ENCODE data around the gene LMO3.

LMO3 gene

DNA sequence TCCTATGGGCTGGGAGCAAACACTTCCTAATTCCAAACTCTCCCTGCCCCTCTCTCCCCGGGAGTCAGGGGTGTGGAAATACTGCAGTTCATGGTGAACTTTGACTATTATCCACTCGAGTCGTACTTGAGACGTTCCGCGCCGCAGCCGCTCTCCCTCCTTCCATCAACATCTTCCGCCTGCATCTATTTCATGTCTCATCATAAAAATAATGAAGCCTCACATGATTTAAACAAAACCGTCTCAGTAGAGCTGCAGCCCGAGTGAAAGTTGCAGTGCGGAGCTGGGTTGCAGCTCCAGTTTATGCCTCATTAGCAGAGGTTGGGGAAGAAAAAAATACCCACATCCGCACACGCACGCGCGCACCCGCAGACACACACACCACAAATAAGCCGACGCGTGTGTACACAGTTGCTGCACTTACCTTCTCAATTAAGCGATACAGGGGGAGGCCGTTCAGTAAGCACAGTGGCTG, 283 bp downstream of the LMO3 start:
- Histone ChIP-seq H3K27me3 (ENCODE audit: control insufficient read depth in 3 of 3, insufficient read depth in 3 of 3, low read depth in 1 of 3, low read length in 3 of 3) (peaks cover 0 to 58% (median 14%) of the 10 kb centered on the region in 3 experiments), H3K4me1 (ENCODE audit: control insufficient read depth in 2 of 2, insufficient read depth in 1 of 2, low read depth in 1 of 2, low read length in 2 of 2) (peaks cover 20 to 21% of the 10 kb centered on the region in 2 donors)
- no peak for DNase-seq (ENCODE audit: low spot score)

DNA sequence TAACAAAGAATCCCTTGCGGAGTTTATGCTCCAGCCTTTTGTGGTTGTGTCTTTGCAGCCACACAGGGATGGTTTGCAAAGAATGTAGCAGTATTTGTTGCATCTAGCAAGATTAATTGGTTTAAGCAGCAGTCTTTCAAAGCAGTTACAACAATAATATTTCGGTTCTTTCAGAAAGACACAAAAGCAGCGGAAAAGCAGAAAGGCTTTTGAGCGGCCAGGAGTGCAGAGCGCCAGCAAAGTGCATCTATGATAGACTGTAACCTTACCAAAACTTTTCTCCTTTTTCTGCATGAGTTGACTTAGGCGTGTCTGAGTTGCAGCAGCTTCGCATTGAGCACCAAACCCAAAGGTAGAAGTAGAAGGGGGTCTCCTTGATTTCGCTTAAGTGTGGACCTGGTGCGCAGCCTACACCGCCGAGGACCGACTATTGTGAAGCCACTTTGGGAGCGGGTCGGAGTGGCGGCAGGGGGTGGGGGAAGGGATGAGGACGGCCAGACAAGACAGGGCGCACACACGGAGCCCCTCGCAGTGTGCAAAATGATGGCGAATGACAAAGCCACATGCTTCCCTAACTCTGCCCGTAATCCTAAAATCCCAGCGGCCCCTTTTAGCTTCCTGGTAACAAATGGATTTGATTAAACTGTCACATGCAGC, 1.2 kb downstream of the LMO3 start:
- Histone ChIP-seq H2BK15ac (ENCODE audit: low read length) (no peak overlapping the region), H2AFZ (ENCODE audit: low read length) (peak overlapping the region; percentile 84), H2BK120ac (ENCODE audit: low read depth, low read length) (no peak overlapping the region), H3K27me3 (ENCODE audit: control insufficient read depth in 3 of 3, insufficient read depth in 3 of 3, low read depth in 1 of 3, low read length in 3 of 3) (peaks cover 0 to 51% (median 14%) of the 10 kb centered on the region in 3 experiments), H2BK5ac (ENCODE audit: low read length) (peak overlapping the region; percentile 46), H3K14ac (ENCODE audit: low read length) (no peak overlapping the region), H3K9me3 (replicated peaks in 1 of 2; ENCODE audit: control insufficient read depth in 2 of 2, insufficient read depth in 1 of 2, low read depth in 1 of 2, low read length in 2 of 2) (no peaks in the 10 kb centered on the region), H2BK12ac (ENCODE audit: low read length) (no peak overlapping the region), H3K79me1 (ENCODE audit: low read depth, low read length) (no peaks in the 10 kb centered on the region), H3K4me1 (ENCODE audit: control insufficient read depth in 2 of 2, insufficient read depth in 1 of 2, low read depth in 1 of 2, low read length in 2 of 2) (peaks cover 16 to 21% of the 10 kb centered on the region in 2 donors), H3K27ac (replicated peaks; ENCODE audit: low read length) (peak overlapping the region; percentile 91), H3K9ac (ENCODE audit: low read depth, low read length, poor library complexity) (peak overlapping the region; percentile 66), H4K91ac (ENCODE audit: low read depth, low read length, poor library complexity) (no peak overlapping the region), H3K4me2 (ENCODE audit: insufficient read depth, low read length, poor library complexity, severe bottlenecking) (peak overlapping the region; percentile 41), H3K23ac (ENCODE audit: low read depth, low read length, poor library complexity) (no peak overlapping the region), H3K18ac (ENCODE audit: low read length) (peak overlapping the region; percentile 89), H3K4ac (ENCODE audit: low read length) (no peak overlapping the region), H3K36me3 (replicated peaks in 1 of 2; ENCODE audit: control insufficient read depth in 2 of 2, insufficient read depth in 2 of 2, low read length in 2 of 2) (no peaks in the 10 kb centered on the region), H4K8ac (ENCODE audit: low read depth, low read length) (no peak overlapping the region), H3K4me3 (ENCODE audit: low read length in 2 of 2) (peak overlapping the region; percentile 51 to 84), H2AK5ac (ENCODE audit: low read depth, low read length) (no peak overlapping the region)
- WGBS, 2 donors (ENCODE audit: extremely low coverage in 2 of 2, insufficient read length in 2 of 2, insufficient replicate concordance in 1 of 2), result no CpG with 5 or more reads among the region's 22 CpGs
- DNase-seq (ENCODE audit: low spot score), result no peak

More for the DNA sequence above, 283 bp downstream of the LMO3 start:
- Histone ChIP-seq H2BK5ac (ENCODE audit: low read length) (peak overlapping the region; percentile 42), H3K36me3 (replicated peaks in 1 of 2; ENCODE audit: control insufficient read depth in 2 of 2, insufficient read depth in 2 of 2, low read length in 2 of 2) (no peaks in the 10 kb centered on the region), H3K4me3 (ENCODE audit: low read length in 2 of 2) (peak overlapping the region; percentile 51 to 87), H2AFZ (ENCODE audit: low read length) (peak overlapping the region; percentile 92), H3K79me1 (ENCODE audit: low read depth, low read length) (no peaks in the 10 kb centered on the region), H3K9me3 (replicated peaks in 1 of 2; ENCODE audit: control insufficient read depth in 2 of 2, insufficient read depth in 1 of 2, low read depth in 1 of 2, low read length in 2 of 2) (no peaks in the 10 kb centered on the region), H2BK120ac (ENCODE audit: low read depth, low read length) (no peak overlapping the region), H3K14ac (ENCODE audit: low read length) (peak overlapping the region; percentile 92), H3K9ac (ENCODE audit: low read depth, low read length, poor library complexity) (peak overlapping the region; percentile 84), H3K23ac (ENCODE audit: low read depth, low read length, poor library complexity) (no peak overlapping the region), H3K4ac (ENCODE audit: low read length) (no peak overlapping the region), H3K4me2 (ENCODE audit: insufficient read depth, low read length, poor library complexity, severe bottlenecking) (peak overlapping the region; percentile 83), H2BK15ac (ENCODE audit: low read length) (no peak overlapping the region), H3K18ac (ENCODE audit: low read length) (peak overlapping the region; percentile 89), H4K8ac (ENCODE audit: low read depth, low read length) (no peak overlapping the region), H4K91ac (ENCODE audit: low read depth, low read length, poor library complexity) (no peak overlapping the region), H2BK12ac (ENCODE audit: low read length) (no peak overlapping the region), H2AK5ac (ENCODE audit: low read depth, low read length) (no peak overlapping the region), H3K27ac (replicated peaks; ENCODE audit: low read length) (peak overlapping the region; percentile 91)
- no CpG with 5 or more reads among the region's 23 CpGs for WGBS, 2 donors (ENCODE audit: extremely low coverage in 2 of 2, insufficient read length in 2 of 2, insufficient replicate concordance in 1 of 2)

DNA sequence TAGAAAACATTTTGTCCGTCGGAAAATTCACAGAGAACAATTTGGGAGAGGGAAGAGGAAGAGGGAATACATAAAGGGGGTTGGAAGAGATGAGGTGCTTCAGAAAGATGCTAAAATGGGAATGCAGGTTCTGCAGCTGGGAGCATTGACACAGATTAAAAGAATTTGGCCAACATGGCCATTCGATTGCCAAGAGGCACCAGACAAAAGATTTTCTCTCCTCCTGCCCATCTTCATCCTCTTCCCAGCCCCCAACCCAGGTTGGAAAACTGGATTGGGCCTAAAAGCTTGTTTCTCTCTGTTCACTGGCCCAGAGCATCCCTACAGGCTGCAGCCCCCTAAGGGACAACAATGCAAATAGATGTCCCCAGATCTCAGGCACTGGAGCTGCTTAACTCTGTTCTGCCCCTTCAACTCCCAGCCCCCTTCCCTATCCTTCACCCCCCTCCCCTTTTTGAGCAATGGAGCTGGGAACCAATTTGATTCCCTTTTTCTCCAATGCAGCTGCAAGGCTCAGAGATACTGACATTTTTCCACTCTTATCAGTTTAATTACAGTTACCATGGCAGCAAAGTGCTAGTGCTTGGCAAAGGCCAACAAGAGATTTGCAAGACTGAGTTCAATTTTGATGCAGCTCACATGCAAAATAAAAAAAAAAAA, 1.9 kb downstream of the LMO3 start:
- peak overlapping the region; percentile 84 for H2AFZ ChIP-seq (ENCODE audit: low read length)
- DNase-seq (ENCODE audit: low spot score), result peak; percentile 72
- no peak overlapping the region for H4K91ac ChIP-seq (ENCODE audit: low read depth, low read length, poor library complexity)
- H2BK5ac ChIP-seq (ENCODE audit: low read length), result peak overlapping the region; percentile 46
- no CpG with 5 or more reads among the region's 3 CpGs for WGBS, 2 donors (ENCODE audit: extremely low coverage in 2 of 2, insufficient read length in 2 of 2, insufficient replicate concordance in 1 of 2)
- peaks cover 0 to 44% (median 10%) of the 10 kb centered on the region in 3 experiments for H3K27me3 ChIP-seq (ENCODE audit: control insufficient read depth in 3 of 3, insufficient read depth in 3 of 3, low read depth in 1 of 3, low read length in 3 of 3)
- H3K9ac ChIP-seq (ENCODE audit: low read depth, low read length, poor library complexity), result no peak overlapping the region
- no peaks in the 10 kb centered on the region for H3K9me3 ChIP-seq (replicated peaks in 1 of 2; ENCODE audit: control insufficient read depth in 2 of 2, insufficient read depth in 1 of 2, low read depth in 1 of 2, low read length in 2 of 2)
- H3K4me1 ChIP-seq (ENCODE audit: control insufficient read depth in 2 of 2, insufficient read depth in 1 of 2, low read depth in 1 of 2, low read length in 2 of 2), result peaks cover 12 to 21% of the 10 kb centered on the region in 2 donors
- peak overlapping the region; percentile 51 to 84 for H3K4me3 ChIP-seq (ENCODE audit: low read length in 2 of 2)
- no peak overlapping the region for H2BK15ac ChIP-seq (ENCODE audit: low read length)
- no peak overlapping the region for H2BK120ac ChIP-seq (ENCODE audit: low read depth, low read length)
- peak overlapping the region; percentile 91 for H3K27ac ChIP-seq (replicated peaks; ENCODE audit: low read length)
- no peak overlapping the region for H4K8ac ChIP-seq (ENCODE audit: low read depth, low read length)
- no peak overlapping the region for H3K4ac ChIP-seq (ENCODE audit: low read length)
- no peaks in the 10 kb centered on the region for H3K36me3 ChIP-seq (replicated peaks in 1 of 2; ENCODE audit: control insufficient read depth in 2 of 2, insufficient read depth in 2 of 2, low read length in 2 of 2)
- H2BK12ac ChIP-seq (ENCODE audit: low read length), result no peak overlapping the region
- H3K18ac ChIP-seq (ENCODE audit: low read length), result no peak overlapping the region
- H3K4me2 ChIP-seq (ENCODE audit: insufficient read depth, low read length, poor library complexity, severe bottlenecking), result peak overlapping the region; percentile 41
- H2AK5ac ChIP-seq (ENCODE audit: low read depth, low read length), result no peak overlapping the region
- no peaks in the 10 kb centered on the region for H3K79me1 ChIP-seq (ENCODE audit: low read depth, low read length)
- no peak overlapping the region for H3K23ac ChIP-seq (ENCODE audit: low read depth, low read length, poor library complexity)
- H3K14ac ChIP-seq (ENCODE audit: low read length), result no peak overlapping the region

DNA sequence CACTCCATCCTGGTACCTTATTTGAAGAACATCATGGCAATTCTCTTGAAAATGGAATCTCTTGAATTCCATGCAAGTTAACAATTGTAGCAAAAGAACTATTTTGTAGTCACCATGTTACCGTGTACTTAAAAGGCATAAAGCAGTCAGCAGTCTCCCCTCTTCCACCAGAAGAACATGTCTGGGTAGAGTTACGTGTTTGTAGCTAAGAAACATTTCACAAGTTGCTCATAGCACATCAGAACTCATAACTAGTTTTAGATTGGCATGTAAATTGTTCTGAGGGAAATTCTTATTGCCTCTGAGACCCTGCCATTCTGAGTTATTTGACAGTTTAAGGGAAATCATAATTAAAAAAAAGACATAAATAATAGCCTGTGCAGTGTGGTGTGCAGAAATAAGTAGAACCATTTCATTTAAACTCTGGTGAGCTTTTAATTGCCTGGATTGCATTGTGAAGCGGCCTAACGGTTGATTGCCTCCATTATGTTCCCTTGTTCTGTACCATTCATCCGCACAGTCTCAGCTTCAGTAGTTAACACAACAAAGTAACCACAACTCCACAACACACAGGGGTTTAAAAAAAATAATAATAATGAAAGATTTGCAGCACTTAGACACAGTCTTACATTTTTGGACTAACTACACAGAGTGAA, 2.6 kb downstream of the LMO3 start:
- peak overlapping the region; percentile 91 for H3K27ac ChIP-seq (replicated peaks; ENCODE audit: low read length)
- no peak overlapping the region for H2BK12ac ChIP-seq (ENCODE audit: low read length)
- H3K4me1 ChIP-seq (ENCODE audit: control insufficient read depth in 2 of 2, insufficient read depth in 1 of 2, low read depth in 1 of 2, low read length in 2 of 2), result peaks cover 11 to 21% of the 10 kb centered on the region in 2 donors
- no peak overlapping the region for H3K18ac ChIP-seq (ENCODE audit: low read length)
- peak overlapping the region; percentile 41 for H3K4me2 ChIP-seq (ENCODE audit: insufficient read depth, low read length, poor library complexity, severe bottlenecking)
- no peak overlapping the region for H2BK120ac ChIP-seq (ENCODE audit: low read depth, low read length)
- H3K4me3 ChIP-seq (ENCODE audit: low read length in 2 of 2), result no peak overlapping the region
- H2AFZ ChIP-seq (ENCODE audit: low read length), result no peak overlapping the region
- no peak overlapping the region for H4K8ac ChIP-seq (ENCODE audit: low read depth, low read length)
- H3K4ac ChIP-seq (ENCODE audit: low read length), result no peak overlapping the region
- no peak overlapping the region for H3K14ac ChIP-seq (ENCODE audit: low read length)
- no peaks in the 10 kb centered on the region for H3K9me3 ChIP-seq (replicated peaks in 1 of 2; ENCODE audit: control insufficient read depth in 2 of 2, insufficient read depth in 1 of 2, low read depth in 1 of 2, low read length in 2 of 2)
- no CpG with 5 or more reads among the region's 5 CpGs for WGBS, 2 donors (ENCODE audit: extremely low coverage in 2 of 2, insufficient read length in 2 of 2, insufficient replicate concordance in 1 of 2)
- no peak overlapping the region for H2AK5ac ChIP-seq (ENCODE audit: low read depth, low read length)
- H3K79me1 ChIP-seq (ENCODE audit: low read depth, low read length), result no peaks in the 10 kb centered on the region
- no peaks in the 10 kb centered on the region for H3K36me3 ChIP-seq (replicated peaks in 1 of 2; ENCODE audit: control insufficient read depth in 2 of 2, insufficient read depth in 2 of 2, low read length in 2 of 2)
- H4K91ac ChIP-seq (ENCODE audit: low read depth, low read length, poor library complexity), result no peak overlapping the region
- DNase-seq (ENCODE audit: low spot score), result peak; percentile 79
- no peak overlapping the region for H2BK15ac ChIP-seq (ENCODE audit: low read length)
- H2BK5ac ChIP-seq (ENCODE audit: low read length), result no peak overlapping the region
- no peak overlapping the region for H3K9ac ChIP-seq (ENCODE audit: low read depth, low read length, poor library complexity)
- H3K27me3 ChIP-seq (ENCODE audit: control insufficient read depth in 3 of 3, insufficient read depth in 3 of 3, low read depth in 1 of 3, low read length in 3 of 3), result peaks cover 0 to 38% (median 7%) of the 10 kb centered on the region in 3 experiments
- H3K23ac ChIP-seq (ENCODE audit: low read depth, low read length, poor library complexity), result no peak overlapping the region

All from neuronal stem cell (in vitro differentiated cells).